Measurements from ENCODE around the gene EFEMP1. TPM values are rescaled to one million over a fixed set of nuclear protein-coding genes. Genes with fewer than 3 reads are reported as not detected.

EFEMP1 gene
- total and polyA plus RNA-seq, 11 donors = 11.3 to 201 (median 34.4) TPM

DNA sequence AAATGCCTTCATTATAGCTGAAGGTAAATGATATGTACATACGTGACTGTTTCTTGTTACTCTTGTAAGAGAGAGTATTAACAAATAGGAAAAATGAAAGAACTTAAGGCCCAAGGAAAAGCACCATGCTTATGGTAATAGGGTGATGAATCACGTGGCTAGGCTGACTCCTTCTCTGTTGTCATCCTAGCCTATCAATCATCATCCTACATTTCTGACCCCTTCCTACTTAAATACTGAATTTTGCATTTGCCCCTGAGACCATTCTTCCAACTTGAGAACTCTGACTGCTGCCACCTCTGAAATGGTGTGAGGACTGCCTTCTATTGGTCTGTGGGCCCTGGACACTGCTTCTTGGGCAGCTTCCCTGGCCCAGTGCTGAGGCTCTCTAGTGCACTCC lies 28.9 kb downstream of the EFEMP1 start:
- Histone ChIP-seq H3K27ac (no peak overlapping the region), H3K4me1 (no peaks in the 10 kb centered on the region), H3K4me3 (no peak overlapping the region), H3K9me3 (no peaks in the 10 kb centered on the region), H3K36me3 (no peaks in the 10 kb centered on the region), H3K27me3 (no peaks in the 10 kb centered on the region)
- intact Hi-C loops (cut with DNase I) = no loop called here
- TF ChIP-seq POLR2A (IDR thresholded peaks at IDR 0.05) = no peak
- TF ChIP-seq, protein P1, sequence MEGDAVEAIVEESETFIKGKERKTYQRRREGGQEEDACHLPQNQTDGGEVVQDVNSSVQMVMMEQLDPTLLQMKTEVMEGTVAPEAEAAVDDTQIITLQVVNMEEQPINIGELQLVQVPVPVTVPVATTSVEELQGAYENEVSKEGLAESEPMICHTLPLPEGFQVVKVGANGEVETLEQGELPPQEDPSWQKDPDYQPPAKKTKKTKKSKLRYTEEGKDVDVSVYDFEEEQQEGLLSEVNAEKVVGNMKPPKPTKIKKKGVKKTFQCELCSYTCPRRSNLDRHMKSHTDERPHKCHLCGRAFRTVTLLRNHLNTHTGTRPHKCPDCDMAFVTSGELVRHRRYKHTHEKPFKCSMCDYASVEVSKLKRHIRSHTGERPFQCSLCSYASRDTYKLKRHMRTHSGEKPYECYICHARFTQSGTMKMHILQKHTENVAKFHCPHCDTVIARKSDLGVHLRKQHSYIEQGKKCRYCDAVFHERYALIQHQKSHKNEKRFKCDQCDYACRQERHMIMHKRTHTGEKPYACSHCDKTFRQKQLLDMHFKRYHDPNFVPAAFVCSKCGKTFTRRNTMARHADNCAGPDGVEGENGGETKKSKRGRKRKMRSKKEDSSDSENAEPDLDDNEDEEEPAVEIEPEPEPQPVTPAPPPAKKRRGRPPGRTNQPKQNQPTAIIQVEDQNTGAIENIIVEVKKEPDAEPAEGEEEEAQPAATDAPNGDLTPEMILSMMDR (IDR thresholded peaks at IDR 0.05) = no peak
- 80 to 90% (median 82%) methylated on average over 2 of the region's 2 CpGs for WGBS, 4 donors
- no peak for DNase-seq
- no peak for ATAC-seq

DNA sequence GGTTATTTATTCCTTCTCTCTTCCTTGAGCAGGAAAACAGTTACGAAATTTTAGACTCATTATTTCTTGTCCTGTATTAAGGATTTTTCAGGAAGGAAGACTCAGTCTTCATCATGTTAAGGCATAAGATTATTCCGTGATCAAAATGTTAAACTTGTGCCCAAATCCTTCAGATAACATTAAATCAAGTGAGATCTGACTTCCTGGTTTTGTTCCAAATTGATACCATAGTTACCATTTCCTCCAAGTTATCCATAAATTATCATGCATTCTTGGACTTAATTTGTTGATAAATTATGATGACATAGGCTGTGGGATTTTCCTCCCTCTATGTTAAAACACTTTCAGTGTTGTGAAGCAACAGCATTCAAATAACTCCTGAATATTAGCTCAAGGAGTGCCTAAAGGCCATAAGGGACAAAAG lies 31.9 kb downstream of the EFEMP1 start:
- Histone ChIP-seq H3K4me3 (no peak overlapping the region), H3K9me3 (no peaks in the 10 kb centered on the region), H3K36me3 (no peaks in the 10 kb centered on the region), H3K27me3 (no peaks in the 10 kb centered on the region), H3K4me1 (peaks cover 0 to 18% (median 2%) of the 10 kb centered on the region in 12 donors), H3K27ac (no peak overlapping the region)
- no peak for ATAC-seq
- DNase-seq = no peak
- TF ChIP-seq POLR2A (IDR thresholded peaks at IDR 0.05) = no peak
- TF ChIP-seq, protein P1 (IDR thresholded peaks at IDR 0.05) = no peak
- intact Hi-C loops (cut with DNase I) = no loop called here
- WGBS, 4 donors = 43 to 60% (median 53%) methylated on average over 2 of the region's 2 CpGs

DNA sequence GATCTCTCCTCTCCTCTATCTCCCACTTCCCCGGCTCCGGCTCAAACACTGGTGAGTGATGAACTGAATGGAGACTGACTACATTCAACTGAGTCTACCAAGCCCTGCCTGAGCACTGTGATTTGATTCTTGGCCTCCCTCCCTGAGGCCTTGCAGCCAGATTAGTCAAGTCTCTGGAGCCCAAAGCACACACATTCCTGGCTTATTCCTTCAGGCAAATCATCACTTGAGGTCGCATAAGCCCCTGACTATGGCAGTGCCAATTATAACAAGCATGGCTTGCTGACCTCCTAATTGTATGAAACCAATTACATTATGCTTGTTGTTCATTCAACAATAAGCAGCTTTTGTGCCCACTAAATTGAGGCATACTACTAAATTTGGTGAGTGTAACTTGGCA lies 34.6 kb downstream of the EFEMP1 start:
- H3K27ac ChIP-seq = peak overlapping the region in 2 of 12 donors; percentile 11 to 74
- DNase-seq (peak in 2 of 5 donors; percentile 57 to 65), ATAC-seq (peak in 3 of 4 donors; percentile 33 to 78 (median 70))
- H3K4me1 ChIP-seq = peaks cover 0 to 41% (median 13%) of the 10 kb centered on the region in 12 donors
- TF ChIP-seq, protein P1 (IDR thresholded peaks at IDR 0.05) = no peak
- TF ChIP-seq POLR2A (IDR thresholded peaks at IDR 0.05) = no peak
- intact Hi-C loops (cut with DNase I) = loop anchor here in 1 of 10 donors (10.0 kb wide), 1 partner anchor 84 kb away; no protein-coding TSS in a partner anchor
- no peak overlapping the region for H3K4me3 ChIP-seq
- no peaks in the 10 kb centered on the region for H3K36me3 ChIP-seq
- 38 to 69% (median 51%) methylated on average over 3 of the region's 3 CpGs for whole genome bisulfite sequencing, 4 donors
- no peaks in the 10 kb centered on the region for H3K27me3 ChIP-seq
- H3K9me3 ChIP-seq = no peaks in the 10 kb centered on the region

DNA sequence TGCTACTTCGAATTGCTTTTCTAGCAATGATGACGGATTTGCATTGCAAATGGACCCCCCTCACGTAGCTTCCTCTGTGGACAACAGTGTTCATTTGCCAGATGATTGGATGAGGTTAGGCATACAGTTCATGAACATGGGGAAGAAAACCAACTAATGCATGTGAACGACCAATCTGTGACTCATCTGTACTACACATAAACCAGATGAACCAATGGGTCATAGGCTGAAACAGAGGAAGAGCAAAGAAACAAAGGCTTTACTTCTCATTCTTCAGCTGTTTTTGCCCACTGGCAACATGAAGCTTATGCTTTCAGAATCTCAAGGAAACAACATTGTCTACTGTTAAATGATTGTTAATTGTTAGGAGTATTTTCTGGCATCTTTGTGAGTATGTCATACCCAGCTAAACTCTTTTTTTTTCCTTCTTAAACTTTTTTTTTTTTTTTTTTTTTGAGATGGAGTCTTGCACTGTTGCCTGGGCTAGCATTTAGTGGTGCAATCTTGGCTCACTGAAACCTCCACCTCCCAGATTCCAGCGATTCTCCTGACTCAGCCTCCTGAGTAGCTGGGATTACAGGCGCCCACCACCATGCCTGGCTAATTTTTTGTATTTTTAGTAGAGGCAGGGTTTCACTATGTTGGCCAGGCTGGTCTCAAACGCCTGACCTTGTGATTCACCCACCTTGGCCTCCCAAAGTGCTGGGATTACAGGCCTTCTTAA lies 35.5 kb downstream of the EFEMP1 start:
- Histone ChIP-seq H3K36me3 (no peaks in the 10 kb centered on the region), H3K27ac (peak overlapping the region in 6 of 12 donors; percentile 11 to 82 (median 47)), H3K4me1 (peaks cover 0 to 50% (median 15%) of the 10 kb centered on the region in 12 donors), H3K4me3 (no peak overlapping the region), H3K27me3 (no peaks in the 10 kb centered on the region), H3K9me3 (no peaks in the 10 kb centered on the region)
- WGBS, 4 donors = 75 to 80% (median 79%) methylated on average over 7 of the region's 7 CpGs
- ATAC-seq (no peak), DNase-seq (no peak)
- TF ChIP-seq, protein P1 (IDR thresholded peaks at IDR 0.05) = no peak
- TF ChIP-seq POLR2A (IDR thresholded peaks at IDR 0.05) = no peak
- intact Hi-C loops (cut with DNase I) = loop anchor here in 1 of 10 donors (10.0 kb wide), 1 partner anchor 83 kb away; no protein-coding TSS in a partner anchor

Measured in heart left ventricle (tissue), 16 donors.